Suprapubic skin (tissue), 4 donors: ENCODE measurements around the gene GRID2.

ENCODE experiments used
- CTCF ChIP-seq, 2 donors: fragments of 200-600 bp in 1 of 2; fragments of 450-650 bp in 1 of 2; sonication (generic) in 1 of 2; IDR thresholded peaks; one replicate each; pipeline ENCODE4 v1.5.1; 2016 to 2019; ENCODE audit warnings: antibody characterized with exemption in 2 of 2, mild to moderate bottlenecking in 1 of 2, moderate library complexity in 1 of 2
- EP300 ChIP-seq: sonication (generic); formaldehyde crosslinking; IDR thresholded peaks from one replicate; pipeline ENCODE4 v1.6.1; 2017; ENCODE audit warnings: antibody characterized with exemption
- POLR2A ChIP-seq, 2 donors: fragments of 450-650 bp; IDR thresholded peaks; one replicate each; pipeline ENCODE4 v1.6.1; 2017; ENCODE audit warnings: antibody characterized with exemption in 2 of 2, mild to moderate bottlenecking in 2 of 2, moderate library complexity in 2 of 2
- POLR2AphosphoS5 ChIP-seq, 3 donors: sonication (generic); formaldehyde crosslinking; IDR thresholded peaks; one replicate each; pipeline ENCODE4 v1.6.1; 2017; ENCODE audit warnings: antibody characterized with exemption in 3 of 3

GRCh38 chr4:92524131-92524530 is 220.4 kb downstream of the GRID2 start:
- no peak for TF ChIP-seq CTCF (IDR thresholded peaks at IDR 0.05)
- TF ChIP-seq EP300, result no peak
- no peak for TF ChIP-seq POLR2A (IDR thresholded peaks at IDR 0.05)
- no peak for TF ChIP-seq POLR2AphosphoS5 (IDR thresholded peaks at IDR 0.05)
